Motor neuron (in vitro differentiated cells): ENCODE results near the gene TMEM192. TPM values are rescaled to one million over a fixed set of nuclear protein-coding genes. Genes with fewer than 3 reads are reported as not detected.
"Not testable (repeated sequence)": the region's sequence is repeated elsewhere in the genome, so short reads cannot be mapped to it uniquely, and the experiment has no call there.

Experiments used
- ATAC-seq, 8 experiments: fragments of 200-7000 bp; cut with Tn5 transposase; replicated peaks in 6 of 8; 2 replicates each; pipeline ENCODE4 v1.8.0; 2021; ENCODE audit warnings: mild to moderate bottlenecking in 8 of 8, moderate library complexity in 8 of 8
- H3K27ac ChIP-seq, 2 donors: fragments of 250-450 bp; sonication (Bioruptor Pico); 2 replicates each; pipeline ENCODE4 v1.9.0; 2021; ENCODE audit warnings: antibody characterized with exemption in 2 of 2, mild to moderate bottlenecking in 2 of 2, moderate library complexity in 1 of 2
- H3K4me1 ChIP-seq, 2 donors: fragments of 250-450 bp; sonication (Bioruptor Pico); replicated peaks in 1 of 2; 2 replicates each; pipeline ENCODE4 v1.6.1; 2021; ENCODE audit warnings: antibody characterized with exemption in 2 of 2, mild to moderate bottlenecking in 2 of 2, moderate library complexity in 1 of 2
- H3K4me3 ChIP-seq, 5 donors: fragments of 250-450 bp; sonication (Bioruptor Pico); 2 replicates each; pipeline ENCODE4 v1.9.0; 2021; ENCODE audit warnings: antibody characterized with exemption in 5 of 5, mild to moderate bottlenecking in 5 of 5, moderate library complexity in 4 of 5
- WGBS, 10 experiments: fragments of 450-650 bp; shearing (Covaris generic); methylation state at CpG; one replicate each; pipeline ENCODE4 v1.0.0; 2022; 5-methylcytosine and 5-hydroxymethylcytosine counted together
- in situ Hi-C, 9 experiments: fragments of 400-800 bp; cut with MboI; loops; one replicate each; pipeline ENCODE4 v1.15.0; 2021; ENCODE audit warnings: low sequenced_read_pairs in 9 of 9, low pct_unique_long_range_greater_than_20kb in 2 of 9; ENCODE audit not compliant: unreplicated experiment in 9 of 9
- total RNA-seq, 8 experiments: library from RNA; unstranded; fragments of 300-600 nt; gene quantifications; 2 replicates each; pipeline versions ENCODE4 v1.2.3 to v1.2.4, GENCODE V29; 2022

TMEM192 gene
- total RNA-seq, 8 experiments from 2014 or later: 5.7 to 17.4 (median 9.2) TPM

- no peaks in the 10 kb centered on the region for H3K4me1 ChIP-seq
- ATAC-seq: no peak
- no peak overlapping the region for H3K27ac ChIP-seq
- H3K4me3 ChIP-seq: no peak overlapping the region
- WGBS, 10 experiments: 92 to 100% (median 100%) methylated on average over 1 to 2 of the region's 2 CpGs; no CpG with 5 or more reads in 5 of the 10 experiments
- in situ Hi-C loops: loop anchor here in 3 of 9 experiments (25.0 kb wide), 1 partner anchor 299 kb away; no protein-coding TSS in a partner anchor
Observed at GRCh38 chr4:165085946-165086345, 26.7 kb downstream of the TMEM192 start.

- H3K4me1 ChIP-seq, ATAC-seq, H3K4me3 ChIP-seq, H3K27ac ChIP-seq: not testable (repeated sequence)
- 90 to 100% (median 98%) methylated on average over 1 to 4 of the region's 7 CpGs; no CpG with 5 or more reads in 6 of the 10 experiments for WGBS, 10 experiments
- in situ Hi-C loops: loop anchor here in 3 of 9 experiments (25.0 kb wide), 1 partner anchor 297 kb away; no protein-coding TSS in a partner anchor
Observed at GRCh38 chr4:165084787-165085186, 27.9 kb downstream of the TMEM192 start.

GRCh38 chr4:165079476-165079875 lies 33.2 kb downstream of the TMEM192 start:
- Histone ChIP-seq H3K27ac (no peak overlapping the region), H3K4me1 (no peaks in the 10 kb centered on the region), H3K4me3 (no peak overlapping the region)
- in situ Hi-C loops: loop anchor here in 3 of 9 experiments (25.0 kb wide), 1 partner anchor 292 kb away; no protein-coding TSS in a partner anchor
- peak in 3 of 8 experiments; percentile 40 to 83 (median 45) for ATAC-seq
- whole genome bisulfite sequencing, 10 experiments: 30 to 86% (median 67%) methylated on average over 1 to 6 of the region's 6 CpGs; no CpG with 5 or more reads in 2 of the 10 experiments

GRCh38 chr4:165077034-165077578 lies 35.6 kb downstream of the TMEM192 start:
- no peak for ATAC-seq
- in situ Hi-C loops: loop anchor here in 3 of 9 experiments (25.0 kb wide), 1 partner anchor 290 kb away; no protein-coding TSS in a partner anchor
- H3K27ac ChIP-seq: no peak overlapping the region
- H3K4me3 ChIP-seq: no peak overlapping the region
- no peaks in the 10 kb centered on the region for H3K4me1 ChIP-seq
- 83 to 100% (median 94%) methylated on average over 1 to 5 of the region's 5 CpGs for WGBS, 10 experiments

- H3K27ac ChIP-seq, ATAC-seq, H3K4me1 ChIP-seq, H3K4me3 ChIP-seq: not testable (repeated sequence)
- 20 to 93% (median 45%) methylated on average over 1 to 7 of the region's 11 CpGs; no CpG with 5 or more reads in 4 of the 10 experiments for WGBS, 10 experiments
- in situ Hi-C loops: loop anchor here in 2 of 9 experiments (25.0 kb wide), 1 partner anchor 286 kb away; no protein-coding TSS in a partner anchor
Observed at GRCh38 chr4:165073346-165073745, 39.3 kb downstream of the TMEM192 start.

GRCh38 chr4:165070560-165070959 lies 42.1 kb downstream of the TMEM192 start:
- ATAC-seq: no peak
- Histone ChIP-seq H3K27ac (no peak overlapping the region), H3K4me1 (no peaks in the 10 kb centered on the region), H3K4me3 (no peak overlapping the region)
- 0 to 100% (median 72%) methylated on average over 1 of the region's 1 CpG; no CpG with 5 or more reads in 2 of the 10 experiments for WGBS, 10 experiments
- in situ Hi-C loops: loop anchor here in 2 of 9 experiments (25.0 kb wide), 1 partner anchor 283 kb away; no protein-coding TSS in a partner anchor

GRCh38 chr4:165060938-165061337 lies 51.7 kb downstream of the TMEM192 start:
- 0 to 100% (median 43%) methylated on average over 1 of the region's 1 CpG; no CpG with 5 or more reads in 3 of the 10 experiments for WGBS, 10 experiments
- ATAC-seq: peak in 1 of 8 experiments; percentile 33
- in situ Hi-C loops: loop anchor here in 2 of 9 experiments (25.0 kb wide), 1 partner anchor 274 kb away; no protein-coding TSS in a partner anchor
- no peak overlapping the region for H3K4me3 ChIP-seq
- H3K27ac ChIP-seq: no peak overlapping the region
- H3K4me1 ChIP-seq: no peaks in the 10 kb centered on the region

- in situ Hi-C loops: loop anchor here in 2 of 9 experiments (25.0 kb wide), 1 partner anchor 272 kb away; no protein-coding TSS in a partner anchor
- WGBS, 10 experiments: 0 to 94% (median 73%) methylated on average over 1 to 4 of the region's 4 CpGs; no CpG with 5 or more reads in 2 of the 10 experiments
- H3K4me3 ChIP-seq: no peak overlapping the region
Observed at GRCh38 chr4:165059386-165059785, 53.3 kb downstream of the TMEM192 start.

GRCh38 chr4:165058666-165059065 lies 54.0 kb downstream of the TMEM192 start:
- in situ Hi-C loops: loop anchor here in 2 of 9 experiments (25.0 kb wide), 1 partner anchor 271 kb away; no protein-coding TSS in a partner anchor
- Histone ChIP-seq H3K4me3 (no peak overlapping the region), H3K4me1 (no peaks in the 10 kb centered on the region), H3K27ac (no peak overlapping the region)
- WGBS, 10 experiments: 0 to 100% (median 58%) methylated on average over 1 to 2 of the region's 2 CpGs; no CpG with 5 or more reads in 4 of the 10 experiments
- ATAC-seq: no peak

More at GRCh38 chr4:165059386-165059785, 53.3 kb downstream of the TMEM192 start:
- ATAC-seq: no peak
- Histone ChIP-seq H3K27ac (no peak overlapping the region), H3K4me1 (no peaks in the 10 kb centered on the region)

- in situ Hi-C loops: loop anchor here in 2 of 9 experiments (25.0 kb wide), 1 partner anchor 268 kb away; no protein-coding TSS in a partner anchor
- Histone ChIP-seq H3K4me3 (no peak overlapping the region), H3K4me1 (no peaks in the 10 kb centered on the region), H3K27ac (no peak overlapping the region)
- ATAC-seq: no peak
- 17 to 100% (median 90%) methylated on average over 1 to 8 of the region's 9 CpGs; no CpG with 5 or more reads in 5 of the 10 experiments for WGBS, 10 experiments
Observed at GRCh38 chr4:165055601-165056000, 57.1 kb downstream of the TMEM192 start.

GRCh38 chr4:165053645-165054044 lies 59.0 kb downstream of the TMEM192 start, which contains the start of gene TRIM75:
TRIM75 (plus strand) TSS chr4:165053866; CDS start chr4:165059148, 5,282 bp downstream.
- ATAC-seq: no peak
- Histone ChIP-seq H3K4me1 (no peaks in the 10 kb centered on the region), H3K27ac (no peak within 1 kb of the TSS), H3K4me3 (no peak within 1 kb of the TSS)
- in situ Hi-C loops: loop anchor here in 2 of 9 experiments (25.0 kb wide), 1 partner anchor 266 kb away; no protein-coding TSS in a partner anchor
- WGBS, 10 experiments: 40 to 100% (median 91%) methylated on average over 1 to 5 of the region's 6 CpGs; no CpG with 5 or more reads in 6 of the 10 experiments

- 0 to 80% (median 72%) methylated on average over 1 to 3 of the region's 3 CpGs; no CpG with 5 or more reads in 5 of the 10 experiments for WGBS, 10 experiments
- ATAC-seq: no peak
- Histone ChIP-seq H3K4me1 (no peaks in the 10 kb centered on the region), H3K27ac (no peak overlapping the region), H3K4me3 (no peak overlapping the region)
- in situ Hi-C loops: loop anchor here in 2 of 9 experiments (25.0 kb wide), 1 partner anchor 265 kb away; no protein-coding TSS in a partner anchor
Observed at GRCh38 chr4:165052627-165053026, 60.0 kb downstream of the TMEM192 start.

- in situ Hi-C loops: no loop called here
- 0 to 100% (median 77%) methylated on average over 1 to 3 of the region's 5 CpGs; no CpG with 5 or more reads in 4 of the 10 experiments for WGBS, 10 experiments
- Histone ChIP-seq H3K27ac (no peak overlapping the region), H3K4me3 (no peak overlapping the region), H3K4me1 (no peaks in the 10 kb centered on the region)
- no peak for ATAC-seq
Observed at GRCh38 chr4:165048170-165048569, 64.5 kb downstream of the TMEM192 start.
